HepG2 (cell line): ENCODE results near the gene RNFT2. TPM values are rescaled to one million over a fixed set of nuclear protein-coding genes. Genes with fewer than 3 reads are reported as not detected.

Experiments
- ATAC-seq: fragments of 200-7000 bp; cut with Tn5 transposase; 3 replicates; pipeline ENCODE4 v1.9.1; 2020; ENCODE audit warnings: mild to moderate bottlenecking, moderate library complexity
- BruUV-seq: library from RNA; stranded (reverse); fragments of 400-500 nt; replicated peaks from 2 replicates; lab custom pipeline; 2021; lab: Mats Ljungman, UMichigan
- CTCF ChIA-PET: fragments of 300-600 bp; formaldehyde crosslinking; extraction: SDS; loops from one replicate; lab custom pipeline; 2021; ENCODE audit warnings: low total read pairs, inconsistent platforms, low intra/inter-chr PET ratio; lab: Yijun Ruan, JAX
- POLR2A ChIA-PET: fragments of 350-600 bp; sonication (Branson Sonifier 250); formaldehyde crosslinking; loops from one replicate; lab custom pipeline; 2020; ENCODE audit warnings: antibody characterized with exemption, inconsistent platforms; lab: Yijun Ruan, JAX
- DNase-seq: peaks from one replicate; pipeline ENCODE4 v3.0.0-alpha.2; 2015; ENCODE audit warnings: low spot score
- FAIRE-seq: peaks from 3 replicates; lab custom pipeline; 2011; peaks lifted over from hg19 to GRCh38; lab: Jason Lieb, UNC
- H2AFZ ChIP-seq: one replicate; pipeline ENCODE4 v1.6.1; 2011; ENCODE audit warnings: low read length, inconsistent platforms
- H3K27ac ChIP-seq: fragments of 300-600 bp; 3 replicates; pipeline ENCODE4 v1.8.0; 2011; ENCODE audit warnings: mixed run types, mild to moderate bottlenecking, mixed read lengths, low read length, inconsistent platforms; ENCODE audit not compliant: insufficient read depth; ENCODE audit errors: extremely low read length
- H3K27me3 ChIP-seq, 2 experiments: fragments of 200-600 bp in 1 of 2; 2 replicates in 1 of 2; 3 replicates in 1 of 2; pipeline versions ENCODE4 v1.6.0 to v1.8.0; 2011; ENCODE audit warnings: low read length in 2 of 2, mild to moderate bottlenecking in 2 of 2, moderate library complexity in 2 of 2, inconsistent platforms in 1 of 2; ENCODE audit not compliant: insufficient read depth in 2 of 2, control insufficient read depth in 1 of 2
- H3K36me3 ChIP-seq, 2 experiments: fragments of 200-600 bp in 1 of 2; replicated peaks in 1 of 2; 2 replicates in 1 of 2; 3 replicates in 1 of 2; pipeline versions ENCODE4 v1.5.1 to v1.8.0; 2011; ENCODE audit warnings: low read length in 2 of 2, inconsistent platforms in 1 of 2; ENCODE audit not compliant: insufficient read depth in 2 of 2, control insufficient read depth in 1 of 2
- H3K4me1 ChIP-seq: 2 replicates; pipeline ENCODE4 v1.5.1; 2012; ENCODE audit warnings: low read length, inconsistent platforms; ENCODE audit not compliant: insufficient read depth
- H3K4me2 ChIP-seq: 2 replicates; pipeline ENCODE4 v1.6.0; 2011; ENCODE audit warnings: low read depth, low read length, inconsistent platforms
- H3K4me3 ChIP-seq, 3 experiments: fragments of 200-600 bp in 1 of 3; sonication (generic), shearing (Covaris generic) in 1 of 3; replicated peaks in 1 of 3; 2 replicates each; pipeline ENCODE4 v1.5.1; 2011 to 2016; ENCODE audit warnings: low read length in 3 of 3, inconsistent platforms in 2 of 3, low read depth in 2 of 3, mild to moderate bottlenecking in 2 of 3, control low read depth in 1 of 3, mixed read lengths in 1 of 3; ENCODE audit not compliant: insufficient read depth in 1 of 3
- H3K79me2 ChIP-seq: one replicate; pipeline ENCODE4 v1.6.1; 2011; ENCODE audit warnings: low read length, inconsistent platforms; ENCODE audit not compliant: insufficient read depth
- H3K9ac ChIP-seq: 2 replicates; pipeline ENCODE4 v1.6.0; 2011; ENCODE audit warnings: mild to moderate bottlenecking, low read depth, low read length, inconsistent platforms; ENCODE audit not compliant: insufficient read depth
- H3K9me3 ChIP-seq: 2 replicates; pipeline ENCODE4 v1.5.1; 2012; ENCODE audit warnings: mild to moderate bottlenecking, low read length
- H4K20me1 ChIP-seq: 2 replicates; pipeline ENCODE4 v1.6.0; 2011; ENCODE audit warnings: inconsistent platforms, mild to moderate bottlenecking, low read length, moderate library complexity; ENCODE audit not compliant: insufficient read depth
- CENPT ChIP-seq: sonication (generic); formaldehyde crosslinking; IDR thresholded peaks from 2 replicates; pipeline ENCODE4 v1.8.0; 2022; ENCODE audit warnings: low read depth, mild to moderate bottlenecking, moderate library complexity, missing genetic modification reagents
- CREB3 ChIP-seq: sonication (generic); formaldehyde crosslinking; IDR thresholded peaks from 2 replicates; pipeline ENCODE4 v1.5.0; 2020; ENCODE audit warnings: missing genetic modification reagents
- MEF2D ChIP-seq: sonication (generic); formaldehyde crosslinking; IDR thresholded peaks from 2 replicates; pipeline ENCODE4 v1.5.1; 2020; ENCODE audit warnings: mild to moderate bottlenecking, missing genetic modification reagents
- MIER3 ChIP-seq: IDR thresholded peaks from 2 replicates; pipeline ENCODE4 v1.6.1; 2016; ENCODE audit warnings: missing compliant biosample characterization, borderline replicate concordance
- NFYB ChIP-seq: sonication (generic); formaldehyde crosslinking; IDR thresholded peaks from 2 replicates; pipeline ENCODE4 v1.4.0; 2020; ENCODE audit warnings: missing genetic modification reagents
- SIX1 ChIP-seq: sonication (generic); formaldehyde crosslinking; IDR thresholded peaks from 2 replicates; pipeline ENCODE4 v1.4.0; 2020; ENCODE audit warnings: missing genetic modification reagents, borderline replicate concordance
- SOX6 ChIP-seq, 2 experiments: fragments of 450-650 bp in 1 of 2; sonication (generic) in 1 of 2; formaldehyde crosslinking in 1 of 2; IDR thresholded peaks; 2 replicates each; pipeline versions ENCODE4 v1.4.0 to v1.6.1; 2017 to 2020; ENCODE audit warnings: antibody characterized with exemption in 1 of 2, mild to moderate bottlenecking in 1 of 2, missing genetic modification reagents in 1 of 2
- SP2 ChIP-seq: sonication (generic); formaldehyde crosslinking; IDR thresholded peaks from 2 replicates; pipeline ENCODE4 v1.5.1; 2020; ENCODE audit warnings: mild to moderate bottlenecking, missing genetic modification reagents
- SP4 ChIP-seq: sonication (generic); formaldehyde crosslinking; IDR thresholded peaks from 2 replicates; pipeline ENCODE4 v1.8.1; 2023; ENCODE audit warnings: mild to moderate bottlenecking, missing genetic modification reagents
- ZBTB20 ChIP-seq: sonication (generic); formaldehyde crosslinking; IDR thresholded peaks from 2 replicates; pipeline ENCODE4 v1.8.1; 2023; ENCODE audit warnings: missing genetic modification reagents, low read depth, mild to moderate bottlenecking, borderline replicate concordance
- ZBTB42 ChIP-seq: sonication (generic); formaldehyde crosslinking; IDR thresholded peaks from 2 replicates; pipeline ENCODE4 v1.5.0; 2020; ENCODE audit warnings: mild to moderate bottlenecking, missing genetic modification reagents
- ZKSCAN8 ChIP-seq: IDR thresholded peaks from 2 replicates; pipeline ENCODE4 v1.6.1; 2016; ENCODE audit warnings: borderline replicate concordance, missing genetic modification reagents, missing compliant biosample characterization
- ZNF235 ChIP-seq: sonication (generic); formaldehyde crosslinking; IDR thresholded peaks from 2 replicates; pipeline ENCODE4 v1.8.1; 2023; ENCODE audit warnings: mild to moderate bottlenecking, missing genetic modification reagents, borderline replicate concordance
- ZSCAN12 ChIP-seq: sonication (generic); formaldehyde crosslinking; IDR thresholded peaks from 2 replicates; pipeline ENCODE4 v1.9.0; 2021; ENCODE audit warnings: mild to moderate bottlenecking, missing genetic modification reagents
- ZSCAN29 ChIP-seq: sonication (generic); formaldehyde crosslinking; conservative IDR thresholded peaks from 2 replicates; pipeline ENCODE4 v1.4.0; 2020; ENCODE audit warnings: mild to moderate bottlenecking, missing genetic modification reagents
- WGBS: methylation state at CpG from one replicate; pipeline ENCODE4 v1.1.6; 2017; ENCODE audit warnings: low lambda C conversion rate; 5-methylcytosine and 5-hydroxymethylcytosine counted together
- in situ Hi-C: cut with HindIII; loops from 2 replicates; pipeline ENCODE4 v1.10.0; 2017; ENCODE audit warnings: low pct_unique_long_range_greater_than_20kb; ENCODE audit not compliant: extremely low pct_ligation_motif_present
- intact Hi-C: fragments of 100-400 bp; cut with micrococcal nuclease; formaldehyde crosslinking; loops from one replicate; pipeline ENCODE4 v1.10.0; 2022; ENCODE audit not compliant: unreplicated experiment
- polyA plus RNA-seq, 8 experiments: library from polyadenylated mRNA; depleted of rRNA in 3 of 8; stranded (reverse) in 7 of 8; unstranded in 1 of 8; fragments of >200 nt; fragmentation: Illumina TruSeq in 4 of 8; extraction: Trizol in 4 of 8; gene quantifications; 2 replicates each; pipeline versions ENCODE4 v1.2.1 to v1.2.3, GENCODE V29; 2011 to 2016; ENCODE audit warnings: low read depth in 4 of 8, missing spikeins in 1 of 8, mixed read lengths in 1 of 8; ENCODE audit not compliant: insufficient read depth in 1 of 8
- total RNA-seq, 5 experiments: library from RNA; depleted of rRNA; stranded (reverse); fragments of >200 nt; fragmentation: Illumina TruSeq; extraction: Trizol; gene quantifications; 2 replicates each; pipeline ENCODE4 v1.2.3, GENCODE V29; 2016; ENCODE audit warnings: low read depth in 1 of 5
- TF ChIP-seq, protein P1 (sequence below): fragments of 450-650 bp; IDR thresholded peaks from 2 replicates; pipeline ENCODE4 v1.6.1; 2017

Gene RNFT2
- total and polyA plus RNA-seq, 2 of the 13 experiments (the other 11 are each of a cell fraction or from before 2014, with no cell fraction given): 3.3 to 8.3 TPM

DNA sequence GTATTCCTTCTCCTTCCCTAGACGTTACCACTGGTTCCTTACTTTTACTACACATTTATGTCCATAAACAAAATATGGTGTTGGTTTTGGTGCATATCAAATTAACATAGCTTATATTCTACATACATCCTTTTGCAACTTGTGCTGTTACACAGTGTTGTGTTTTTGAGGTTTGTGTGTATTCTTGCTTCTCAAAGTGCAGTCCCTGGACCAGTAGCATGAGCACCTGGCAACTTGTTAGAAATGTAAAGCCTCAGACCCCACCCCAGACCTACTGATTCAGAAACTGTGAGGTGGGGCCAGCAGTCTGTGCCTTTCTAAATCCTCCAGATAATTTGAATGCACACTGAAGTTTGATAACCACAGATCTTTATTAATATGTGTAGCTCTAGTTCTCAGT, 65.9 kb downstream of the RNFT2 start:
- no TSS peak for BruUV-seq
- Histone ChIP-seq H3K4me1 (no peaks in the 10 kb centered on the region), H4K20me1 (no peaks in the 10 kb centered on the region), H3K9me3 (no peaks in the 10 kb centered on the region), H3K36me3 (no peaks in the 10 kb centered on the region), H2AFZ (no peak overlapping the region), H3K27me3 (no peaks in the 10 kb centered on the region), H3K4me3 (no peak overlapping the region)
- no peak for ATAC-seq
- CTCF ChIA-PET: no interaction called here
- 0% methylated on average over 1 of the region's 1 CpG for WGBS
- in situ Hi-C loops: no loop called here
- TF ChIP-seq ZNF235: no peak
- TF ChIP-seq SP4: no peak
- no peak for TF ChIP-seq CENPT (CRISPR knock-in tag)
- TF ChIP-seq ZBTB20: no peak
- TF ChIP-seq SOX6 (IDR thresholded peaks at IDR 0.05): no peak
- TF ChIP-seq SOX6 (CRISPR knock-in tag; IDR thresholded peaks at IDR 0.05): no peak
- TF ChIP-seq SP2 (CRISPR knock-in tag): no peak
- no peak for TF ChIP-seq ZSCAN12 (CRISPR knock-in tag)
- TF ChIP-seq ZKSCAN8: no peak
- TF ChIP-seq MIER3: no peak
- TF ChIP-seq MEF2D (CRISPR knock-in tag): no peak
- TF ChIP-seq NFYB (CRISPR knock-in tag): no peak
- TF ChIP-seq, protein P1, sequence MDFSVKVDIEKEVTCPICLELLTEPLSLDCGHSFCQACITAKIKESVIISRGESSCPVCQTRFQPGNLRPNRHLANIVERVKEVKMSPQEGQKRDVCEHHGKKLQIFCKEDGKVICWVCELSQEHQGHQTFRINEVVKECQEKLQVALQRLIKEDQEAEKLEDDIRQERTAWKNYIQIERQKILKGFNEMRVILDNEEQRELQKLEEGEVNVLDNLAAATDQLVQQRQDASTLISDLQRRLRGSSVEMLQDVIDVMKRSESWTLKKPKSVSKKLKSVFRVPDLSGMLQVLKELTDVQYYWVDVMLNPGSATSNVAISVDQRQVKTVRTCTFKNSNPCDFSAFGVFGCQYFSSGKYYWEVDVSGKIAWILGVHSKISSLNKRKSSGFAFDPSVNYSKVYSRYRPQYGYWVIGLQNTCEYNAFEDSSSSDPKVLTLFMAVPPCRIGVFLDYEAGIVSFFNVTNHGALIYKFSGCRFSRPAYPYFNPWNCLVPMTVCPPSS: no peak
- no peak for TF ChIP-seq CREB3 (CRISPR knock-in tag)
- TF ChIP-seq ZSCAN29 (CRISPR knock-in tag): no peak
- no peak for TF ChIP-seq SIX1 (CRISPR knock-in tag)
- no peak for TF ChIP-seq ZBTB42 (CRISPR knock-in tag)
- TF ChIP-seq, all 625 proteins: peak for 0
- Histone ChIP-seq H3K27ac (no peak overlapping the region), H3K9ac (no peak overlapping the region), H3K4me2 (no peak overlapping the region), H3K79me2 (no peaks in the 10 kb centered on the region)
- DNase-seq (no peak), FAIRE-seq (no peak)
- POLR2A ChIA-PET: no interaction called here
- intact Hi-C loops: no loop called here
